Measurements from ENCODE around the gene HOXB3. TPM values are rescaled to one million over a fixed set of nuclear protein-coding genes. Genes with fewer than 3 reads are reported as not detected.
A peak's percentile ranks its signal among the peaks of the same experiment; 100 is the strongest.

The HOXB3 gene
- total RNA-seq, 4 donors from 2014 or later = 10.6 to 30.0 (median 18.0) TPM

GRCh38 chr17:48586355-48587258, 3.4 kb downstream of the HOXB3 start:
- peaks cover 0 to 6% of the 10 kb centered on the region in 2 donors for H3K4me1 ChIP-seq
- TF ChIP-seq CTCF (IDR thresholded peaks at IDR 0.05) (no peak), POLR2A (IDR thresholded peaks at IDR 0.05) (no peak)
- intact Hi-C loops (cut with DNase I; ENCODE audit: low total_unique reads) = no loop called here
- no peak for DNase-seq
- H3K27ac ChIP-seq = peak overlapping the region; percentile 79 to 87
- H3K9me3 ChIP-seq = no peaks in the 10 kb centered on the region
- H3K27me3 ChIP-seq = peaks cover 0 to 36% of the 10 kb centered on the region in 2 donors
- H3K4me3 ChIP-seq = peak overlapping the region; percentile 48 to 56
- H3K36me3 ChIP-seq = no peaks in the 10 kb centered on the region

DNA sequence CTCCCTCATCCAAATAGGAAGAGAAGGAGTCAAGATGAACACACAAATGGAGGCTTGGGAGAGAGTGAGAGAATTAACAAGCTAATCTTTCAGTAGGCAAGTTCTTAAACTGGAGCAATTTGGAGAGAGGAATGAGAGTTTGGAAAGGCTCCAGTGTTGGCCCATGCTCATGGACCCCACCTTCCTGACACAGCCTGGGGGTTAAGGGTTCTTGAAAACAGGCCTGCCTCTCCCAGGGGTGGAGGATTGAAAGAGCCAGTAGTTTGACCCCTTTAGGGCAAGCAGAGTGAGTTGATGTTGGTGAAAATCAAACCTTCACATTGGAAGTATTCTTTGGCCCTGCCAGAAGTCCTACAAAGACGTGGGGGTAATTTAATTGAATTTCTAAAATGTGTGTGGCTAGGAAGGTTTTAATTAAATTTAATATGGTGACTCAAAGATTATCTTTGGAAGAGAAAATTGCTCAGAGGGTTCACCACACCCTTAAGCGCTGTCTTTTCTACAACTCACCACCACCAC, 5.8 kb downstream of the HOXB3 start:
- H3K9me3 ChIP-seq = no peaks in the 10 kb centered on the region
- H3K4me3 ChIP-seq = no peak overlapping the region
- no peak overlapping the region for H3K27ac ChIP-seq
- intact Hi-C loops (cut with DNase I; ENCODE audit: low total_unique reads) = no loop called here
- no peak for DNase-seq
- TF ChIP-seq CTCF (IDR thresholded peaks at IDR 0.05) (no peak), POLR2A (IDR thresholded peaks at IDR 0.05) (no peak)
- no peaks in the 10 kb centered on the region for H3K36me3 ChIP-seq
- H3K27me3 ChIP-seq = peaks cover 0 to 56% of the 10 kb centered on the region in 2 donors
- H3K4me1 ChIP-seq = peaks cover 0 to 6% of the 10 kb centered on the region in 2 donors

DNA sequence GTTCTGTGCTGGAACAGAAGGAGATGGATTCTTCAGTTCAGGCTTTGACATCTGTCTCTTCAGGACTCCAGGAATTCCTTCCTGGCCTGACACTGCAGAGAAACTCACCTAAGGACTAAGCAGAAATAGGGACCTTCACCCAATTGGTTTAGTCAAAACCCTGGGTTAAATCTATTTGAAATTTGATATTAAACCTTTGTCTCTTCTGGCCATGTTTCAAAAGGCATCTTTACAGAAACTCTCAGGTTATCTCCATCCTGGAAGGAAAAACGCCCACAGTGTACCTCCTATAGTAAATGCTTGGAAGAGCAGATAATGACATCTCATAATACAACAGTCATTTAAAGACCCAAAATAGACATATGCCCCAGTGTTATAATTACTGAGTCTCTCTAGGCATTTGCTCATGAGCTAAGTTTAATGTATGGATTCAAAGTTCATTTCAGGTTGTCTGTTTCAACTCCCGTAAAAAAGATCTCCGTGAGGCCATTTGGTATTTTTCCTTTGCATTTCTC, 6.3 kb downstream of the HOXB3 start:
- no peak for TF ChIP-seq POLR2A (IDR thresholded peaks at IDR 0.05)
- no peak for TF ChIP-seq CTCF (IDR thresholded peaks at IDR 0.05)
- Histone ChIP-seq H3K27ac (no peak overlapping the region), H3K9me3 (no peaks in the 10 kb centered on the region), H3K27me3 (peaks cover 0 to 61% of the 10 kb centered on the region in 2 donors), H3K36me3 (no peaks in the 10 kb centered on the region), H3K4me3 (no peak overlapping the region), H3K4me1 (peaks cover 0 to 6% of the 10 kb centered on the region in 2 donors)
- intact Hi-C loops (cut with DNase I; ENCODE audit: low total_unique reads) = no loop called here
- no peak for DNase-seq

DNA sequence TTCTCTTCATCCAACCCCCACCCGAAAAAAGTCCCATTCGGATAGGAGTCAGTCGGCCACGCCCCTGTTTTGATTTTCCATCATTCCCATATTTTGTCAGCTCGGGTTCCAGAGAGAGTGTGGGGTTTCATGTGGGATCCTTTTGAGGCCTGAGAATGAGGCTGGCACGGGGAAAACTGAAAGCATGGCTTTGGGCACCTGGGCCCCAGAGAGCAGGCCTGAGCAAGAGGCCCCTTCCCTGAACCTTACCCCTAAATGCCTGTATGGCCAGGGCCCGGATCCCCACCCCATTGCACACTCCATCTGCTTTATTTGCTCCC, 7.3 kb downstream of the HOXB3 start:
- intact Hi-C loops (cut with DNase I; ENCODE audit: low total_unique reads) = no loop called here
- DNase-seq = no peak
- peak overlapping the region; percentile 73 to 87 for H3K27ac ChIP-seq
- TF ChIP-seq POLR2A (IDR thresholded peaks at IDR 0.05) (no peak), CTCF (IDR thresholded peaks at IDR 0.05) (no peak)
- peaks cover 0 to 6% of the 10 kb centered on the region in 2 donors for H3K4me1 ChIP-seq
- H3K4me3 ChIP-seq = peak overlapping the region in 1 of 2 donors; percentile 37
- no peaks in the 10 kb centered on the region for H3K36me3 ChIP-seq
- peaks cover 0 to 66% of the 10 kb centered on the region in 2 donors for H3K27me3 ChIP-seq
- no peaks in the 10 kb centered on the region for H3K9me3 ChIP-seq
